ENCODE data around the gene PEX14.
A peak's percentile ranks its signal among the peaks of the same experiment; 100 is the strongest.
"Not testable (repeated sequence)": the region's sequence is repeated elsewhere in the genome, so short reads cannot be mapped to it uniquely, and the experiment has no call there.

Gene PEX14

GRCh38 chr1:10450836-10451235 is 23.9 kb upstream of the PEX14 start:
- no peak for DNase-seq (ENCODE audit: low spot score)

DNA sequence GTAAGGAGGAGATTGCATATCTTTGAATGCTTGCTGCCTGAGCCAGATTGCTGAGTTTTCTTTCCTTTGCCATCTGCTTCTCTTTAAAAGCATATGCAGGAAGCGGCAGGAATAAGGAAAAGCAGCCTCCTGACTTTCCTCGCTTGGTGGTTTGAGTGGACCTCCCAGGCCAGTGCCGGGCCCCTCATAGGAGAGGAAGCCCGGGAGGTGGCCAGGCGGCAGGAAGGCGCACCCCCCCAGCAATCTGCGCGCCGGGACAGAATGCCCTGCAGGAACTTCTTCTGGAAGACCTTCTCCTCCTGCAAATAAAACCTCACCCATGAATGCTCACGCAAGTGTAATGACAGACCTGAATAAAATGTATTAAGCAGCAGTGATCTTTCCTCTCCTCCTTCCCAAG is 23.5 kb upstream of the PEX14 start:
- DNase-seq (ENCODE audit: low spot score): no peak

- no peak for DNase-seq (ENCODE audit: low spot score)
Observed at GRCh38 chr1:10456048-10456447, 18.7 kb upstream of the PEX14 start.

GRCh38 chr1:10456661-10457060 is 18.1 kb upstream of the PEX14 start:
- DNase-seq (ENCODE audit: low spot score): no peak

DNA sequence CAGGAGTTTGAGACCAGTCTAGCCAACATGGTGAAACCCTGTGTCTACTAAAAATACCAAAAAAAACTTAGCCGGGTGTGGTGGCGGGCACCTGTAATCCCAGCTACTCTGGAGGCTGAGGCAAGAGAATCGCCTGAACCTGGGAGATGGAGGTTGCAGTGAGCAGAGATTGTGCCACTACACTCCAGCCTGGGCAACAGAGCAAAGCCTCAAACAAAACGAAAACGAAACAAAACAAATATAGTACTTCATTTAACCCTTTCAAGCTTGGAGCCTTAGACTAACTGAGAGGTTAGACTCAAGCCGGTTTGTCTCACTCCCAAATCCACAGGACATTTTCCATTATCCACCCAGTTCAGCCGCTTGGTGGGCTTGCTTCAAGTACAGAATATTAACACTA is 17.3 kb upstream of the PEX14 start:
- not testable (repeated sequence) for DNase-seq (ENCODE audit: low spot score)

- no peak for DNase-seq (ENCODE audit: low spot score)
Observed at GRCh38 chr1:10457875-10458274, 16.9 kb upstream of the PEX14 start.

- DNase-seq (ENCODE audit: low spot score): peak; percentile 90
Observed at GRCh38 chr1:10459184-10459583, 15.6 kb upstream of the PEX14 start.

DNA sequence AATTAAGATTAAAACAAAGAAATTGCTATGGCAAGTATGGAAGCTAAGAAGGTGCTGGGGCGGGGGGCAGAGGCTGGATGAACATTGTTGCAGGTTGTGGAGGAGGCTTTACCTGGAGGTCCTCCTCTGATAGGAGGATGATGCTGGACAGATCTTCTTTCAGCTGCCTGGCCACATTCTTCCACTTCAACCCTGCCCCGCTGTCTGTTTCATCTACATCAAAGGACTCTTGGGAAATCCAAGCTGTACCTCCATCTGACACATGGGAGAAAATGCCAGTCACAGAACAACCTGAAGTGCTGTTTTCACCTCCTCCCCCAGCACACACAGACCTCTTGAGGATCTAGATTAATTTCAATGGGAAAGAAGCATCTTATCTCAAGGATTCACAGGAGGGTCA is 7.7 kb upstream of the PEX14 start:
- no peak for DNase-seq (ENCODE audit: low spot score)

- no peak for DNase-seq (ENCODE audit: low spot score)
Observed at GRCh38 chr1:10470043-10470442, 4.7 kb upstream of the PEX14 start.

GRCh38 chr1:10471411-10472219 is 3.1 kb upstream of the PEX14 start:
- no peak for DNase-seq (ENCODE audit: low spot score)

GRCh38 chr1:10472220-10473144 is 2.3 kb upstream of the PEX14 start, which contains the start of gene DFFA:
TSS of gene DFFA (minus strand) at chr1:10472529. CDS start at chr1:10472458, 71 bp downstream.
- peak; percentile 96 for DNase-seq (ENCODE audit: low spot score)

DNA sequence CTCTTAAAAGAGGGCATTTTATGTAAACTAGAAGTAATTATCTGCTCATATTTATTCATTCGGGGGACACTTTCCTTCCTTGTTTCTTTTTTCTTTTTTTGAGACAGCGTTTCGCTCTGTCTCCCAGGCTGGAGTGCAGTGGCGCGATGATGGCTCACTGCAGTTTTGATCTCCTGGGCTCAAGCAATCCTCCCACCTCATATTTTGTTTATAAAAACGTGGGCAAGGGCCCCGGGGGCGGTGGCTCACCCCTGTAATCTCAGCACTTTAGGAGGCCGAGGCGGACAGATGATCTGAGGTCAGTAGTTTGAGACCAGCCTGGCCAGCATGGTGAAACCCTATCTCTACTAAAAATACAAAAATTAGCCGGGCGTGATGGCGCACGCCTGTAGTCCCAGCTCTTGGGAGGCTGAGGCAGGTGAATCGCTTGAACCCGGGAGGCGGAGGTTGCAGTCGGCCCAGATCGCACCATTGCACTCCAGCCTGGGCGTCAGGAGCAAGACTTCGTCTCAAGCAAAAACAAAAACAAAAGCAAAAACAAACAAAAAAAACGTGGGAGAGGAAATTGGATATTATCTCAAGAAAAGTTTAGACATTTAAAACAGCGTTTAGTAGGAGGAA is 1.5 kb upstream of the PEX14 start:
- no peak for DNase-seq (ENCODE audit: low spot score)

GRCh38 chr1:10474309-10474612 is 489 bp upstream of the PEX14 start:
- DNase-seq (ENCODE audit: low spot score): not testable (repeated sequence)

- no peak for DNase-seq (ENCODE audit: low spot score)
Observed at GRCh38 chr1:10475510-10475909, 760 bp downstream of the PEX14 start.

DNA sequence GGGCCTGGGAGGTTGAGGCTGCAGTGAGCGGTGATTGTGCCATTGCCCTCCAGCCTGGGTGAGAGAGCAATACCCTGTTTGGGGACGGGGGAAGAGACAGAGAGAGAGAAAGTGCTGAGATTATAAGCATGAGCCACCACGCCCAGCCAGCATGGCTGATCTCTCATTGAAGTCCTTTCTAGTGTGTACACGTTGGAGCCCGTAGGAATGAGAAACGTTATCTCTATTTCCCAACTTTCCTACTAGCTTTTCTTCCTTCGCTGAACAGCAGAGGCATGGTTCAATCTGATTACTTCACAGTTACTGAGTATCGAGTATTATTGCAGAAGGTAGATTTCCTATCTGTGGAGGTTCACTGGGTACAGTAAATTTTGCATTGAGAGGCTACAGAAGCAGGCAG is 4.5 kb downstream of the PEX14 start:
- DNase-seq (ENCODE audit: low spot score): no peak

GRCh38 chr1:10480614-10481013 is 5.9 kb downstream of the PEX14 start:
- no peak for DNase-seq (ENCODE audit: low spot score)

- DNase-seq (ENCODE audit: low spot score): no peak
Observed at GRCh38 chr1:10484521-10484920, 9.8 kb downstream of the PEX14 start.

- no peak for DNase-seq (ENCODE audit: low spot score)
Observed at GRCh38 chr1:10489291-10490055, 14.7 kb downstream of the PEX14 start.

DNA sequence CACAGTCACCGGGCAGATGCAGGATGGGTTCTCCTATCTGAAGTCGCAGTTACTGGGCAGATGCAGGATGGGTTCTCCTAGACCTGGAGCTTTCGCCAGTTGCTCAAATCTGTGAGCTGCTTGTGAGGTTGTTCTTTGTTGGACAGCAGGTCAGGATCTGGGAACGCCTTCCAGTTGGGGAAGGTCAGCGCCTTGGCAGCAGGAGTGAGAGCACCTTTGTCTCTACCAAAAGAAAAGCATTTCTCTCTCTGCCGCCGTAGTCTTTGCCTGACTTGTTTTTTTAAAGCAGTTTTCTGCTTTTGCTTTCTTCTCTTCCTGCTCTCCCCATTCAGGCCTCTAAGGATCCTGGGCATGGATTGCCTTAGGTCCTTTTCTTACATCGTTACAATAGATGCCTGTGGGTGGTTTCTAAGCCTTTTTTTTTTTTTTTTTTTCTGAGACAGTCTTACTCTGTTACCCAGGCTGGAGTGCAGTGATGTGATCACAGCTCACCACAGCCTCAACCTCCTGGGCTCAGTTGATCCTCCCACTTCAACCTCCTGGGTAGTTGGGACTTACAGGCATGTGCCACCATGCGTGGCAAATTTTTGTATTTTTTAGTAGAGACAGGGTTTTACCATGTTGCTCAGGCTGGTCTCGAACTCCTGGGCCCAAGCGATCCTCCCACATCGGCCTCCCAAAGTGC is 15.7 kb downstream of the PEX14 start:
- peak; percentile 51 for DNase-seq (ENCODE audit: low spot score)

GRCh38 chr1:10494418-10494753 is 19.6 kb downstream of the PEX14 start:
- DNase-seq (ENCODE audit: low spot score): no peak

DNA sequence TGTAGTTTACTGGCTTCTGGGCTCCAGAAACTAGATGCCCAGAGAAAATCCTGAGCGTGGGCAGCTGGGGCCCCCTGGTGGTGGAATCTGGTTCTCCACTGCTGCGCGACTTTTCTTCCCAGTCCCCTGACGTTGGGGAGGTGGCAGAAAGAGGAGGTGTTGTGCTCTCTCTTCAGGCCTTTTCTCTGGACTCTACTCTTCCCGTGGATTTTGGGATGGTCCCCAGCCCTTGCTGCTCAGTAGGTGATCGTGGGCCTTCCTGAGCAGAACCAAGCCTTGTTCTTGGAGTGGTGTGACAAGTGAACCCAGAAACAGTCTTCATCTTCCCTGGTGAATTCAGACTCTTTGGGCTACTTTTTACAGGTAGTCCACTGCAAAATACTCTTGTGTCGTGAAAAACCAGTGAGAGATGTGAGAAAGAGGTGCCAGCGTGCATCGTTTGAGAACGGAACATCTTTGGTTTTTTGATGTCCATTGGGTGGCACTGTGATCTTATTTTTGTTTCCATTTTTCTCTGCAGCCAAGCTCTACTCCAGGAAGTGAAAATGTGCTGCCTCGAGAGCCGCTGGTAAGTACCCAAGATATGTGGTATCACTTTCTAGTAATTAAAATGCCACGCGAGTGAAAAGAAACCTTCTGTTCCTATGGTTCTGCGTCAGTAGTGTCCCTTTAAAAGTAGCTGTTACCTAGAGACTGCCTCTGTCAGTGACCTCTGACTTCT is 20.2 kb downstream of the PEX14 start:
- DNase-seq (ENCODE audit: low spot score): peak; percentile 85

Data from kidney tubule cell (primary cell).